Lower leg skin (tissue), 4 donors: ENCODE results near the gene PHF3. TPM values are rescaled to one million over a fixed set of nuclear protein-coding genes. Genes with fewer than 3 reads are reported as not detected.

Source experiments
- DNase-seq, 2 donors: peaks; one replicate each; pipeline ENCODE4 v3.0.0-alpha.2; 2019; ENCODE audit warnings: low spot score in 2 of 2
- H3K4me3 ChIP-seq: fragments of 200-600 bp; sonication (generic); 2 replicates; pipeline ENCODE4 v1.5.1; 2017; ENCODE audit warnings: mild to moderate bottlenecking, low read depth; ENCODE audit not compliant: poor library complexity, severe bottlenecking
- POLR2A ChIP-seq, 2 donors: fragments of 450-650 bp; IDR thresholded peaks; one replicate each; pipeline ENCODE4 v1.6.1; 2016 to 2017; ENCODE audit warnings: antibody characterized with exemption in 2 of 2, mild to moderate bottlenecking in 1 of 2, moderate library complexity in 1 of 2
- WGBS, 2 donors: methylation state at CpG; one replicate each; pipeline ENCODE4 v1.1.5; 2018; 5-methylcytosine and 5-hydroxymethylcytosine counted together
- intact Hi-C: fragments of 100-400 bp; cut with DNase I; formaldehyde crosslinking; loops from one replicate; pipeline ENCODE4 v1.15.0; 2023; ENCODE audit warnings: low total_unique reads
- total RNA-seq, 4 donors: library from RNA; depleted of rRNA; stranded (reverse); fragments of >200 nt; gene quantifications; one replicate each; pipeline ENCODE4 v1.1.0, GENCODE V29; 2016
- TF ChIP-seq, protein P1 (sequence below), 3 donors: fragments of 450-650 bp; IDR thresholded peaks; one replicate each; pipeline ENCODE4 v1.5.1; 2016; ENCODE audit warnings: antibody characterized with exemption in 3 of 3, mild to moderate bottlenecking in 3 of 3, moderate library complexity in 2 of 3

The PHF3 gene
- total RNA-seq, 4 donors from 2014 or later, result 41.0 to 63.5 (median 55.1) TPM

DNA sequence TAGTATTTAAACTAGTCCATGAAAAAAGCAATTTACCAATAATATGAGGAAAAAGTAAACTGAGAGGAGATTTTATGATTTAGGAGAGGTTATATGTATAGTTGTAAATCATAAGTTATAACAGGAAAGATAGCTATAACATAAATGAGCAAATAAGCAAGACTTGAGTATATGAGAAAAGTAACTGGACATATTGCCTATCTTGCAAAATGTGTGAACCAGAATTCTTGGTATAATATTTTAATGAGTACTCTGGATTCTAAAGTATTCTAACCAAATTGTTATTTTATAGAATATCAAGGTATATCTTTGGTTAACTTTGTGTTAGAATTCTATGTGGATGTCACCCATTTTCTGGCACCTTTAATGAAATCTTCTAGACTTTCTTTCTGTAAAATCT is 124.6 kb downstream of the PHF3 start:
- TF ChIP-seq POLR2A (IDR thresholded peaks at IDR 0.05), result no peak
- TF ChIP-seq, protein P1, sequence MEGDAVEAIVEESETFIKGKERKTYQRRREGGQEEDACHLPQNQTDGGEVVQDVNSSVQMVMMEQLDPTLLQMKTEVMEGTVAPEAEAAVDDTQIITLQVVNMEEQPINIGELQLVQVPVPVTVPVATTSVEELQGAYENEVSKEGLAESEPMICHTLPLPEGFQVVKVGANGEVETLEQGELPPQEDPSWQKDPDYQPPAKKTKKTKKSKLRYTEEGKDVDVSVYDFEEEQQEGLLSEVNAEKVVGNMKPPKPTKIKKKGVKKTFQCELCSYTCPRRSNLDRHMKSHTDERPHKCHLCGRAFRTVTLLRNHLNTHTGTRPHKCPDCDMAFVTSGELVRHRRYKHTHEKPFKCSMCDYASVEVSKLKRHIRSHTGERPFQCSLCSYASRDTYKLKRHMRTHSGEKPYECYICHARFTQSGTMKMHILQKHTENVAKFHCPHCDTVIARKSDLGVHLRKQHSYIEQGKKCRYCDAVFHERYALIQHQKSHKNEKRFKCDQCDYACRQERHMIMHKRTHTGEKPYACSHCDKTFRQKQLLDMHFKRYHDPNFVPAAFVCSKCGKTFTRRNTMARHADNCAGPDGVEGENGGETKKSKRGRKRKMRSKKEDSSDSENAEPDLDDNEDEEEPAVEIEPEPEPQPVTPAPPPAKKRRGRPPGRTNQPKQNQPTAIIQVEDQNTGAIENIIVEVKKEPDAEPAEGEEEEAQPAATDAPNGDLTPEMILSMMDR (IDR thresholded peaks at IDR 0.05), result no peak
- H3K4me3 ChIP-seq, result no peak overlapping the region
- DNase-seq, result no peak
- intact Hi-C loops, result loop anchor here (10.0 kb wide), 1 partner anchor 155 kb away; no protein-coding TSS in a partner anchor

DNA sequence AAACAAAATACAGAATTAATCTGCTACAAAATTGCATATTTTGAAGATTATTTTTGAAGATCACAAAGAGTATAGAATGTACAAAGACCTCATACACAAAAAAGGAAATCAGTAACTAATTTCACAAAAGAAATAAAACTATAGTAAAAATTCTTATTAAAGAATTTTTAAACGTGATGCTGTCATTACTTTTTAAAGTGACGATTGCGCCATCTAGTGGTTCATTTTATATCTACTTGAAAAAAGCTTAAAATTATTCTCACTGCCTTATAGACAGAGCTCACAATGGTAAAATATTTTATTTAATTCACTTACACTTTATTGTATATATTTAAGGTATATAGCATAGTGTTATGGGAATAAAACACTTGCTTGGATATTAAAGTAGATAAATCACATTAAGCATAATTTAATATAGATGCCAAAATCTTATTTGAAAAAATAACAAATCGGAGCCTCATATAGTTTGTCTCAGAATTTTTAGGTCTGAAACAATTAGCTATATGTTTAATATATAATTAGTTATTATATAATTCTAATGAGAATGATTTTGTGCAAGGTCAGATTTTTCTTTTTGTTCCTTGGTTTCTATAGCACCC is 128.8 kb downstream of the PHF3 start:
- no peak for DNase-seq
- TF ChIP-seq, protein P1 (IDR thresholded peaks at IDR 0.05), result no peak
- TF ChIP-seq POLR2A (IDR thresholded peaks at IDR 0.05), result no peak
- WGBS, 2 donors, result 23 to 25% methylated on average over 4 of the region's 4 CpGs
- intact Hi-C loops, result loop anchor here (10.0 kb wide), 1 partner anchor 160 kb away; no protein-coding TSS in a partner anchor
- H3K4me3 ChIP-seq, result no peak overlapping the region

Other genes starting within 250 kb of the PHF3 start
- 10 to 100 TPM; 12.8 to 58.1 (median 26.5) TPM for gene PTP4A1, start 63.3 kb upstream of the PHF3 start, total RNA-seq